Neural crest cell (in vitro differentiated cells): ENCODE measurements around the gene GPER1. TPM values are rescaled to one million over a fixed set of nuclear protein-coding genes. Genes with fewer than 3 reads are reported as not detected.

Source experiments
- DNase-seq: peaks from one replicate; pipeline ENCODE4 v3.0.0; 2021; ENCODE audit warnings: low read depth, mixed read lengths, low spot score
- H3K27ac Mint-ChIP-seq: one replicate; pipeline ENCODE4 v1.8.0; 2021; ENCODE audit warnings: mild to moderate bottlenecking, mixed read lengths; ENCODE audit not compliant: unreplicated experiment
- H3K27me3 Mint-ChIP-seq: 2 replicates; pipeline ENCODE4 v1.8.0; 2021; ENCODE audit warnings: low read depth, mild to moderate bottlenecking, mixed read lengths
- H3K36me3 Mint-ChIP-seq: 2 replicates; pipeline ENCODE4 v1.8.0; 2021; ENCODE audit warnings: low read depth, mild to moderate bottlenecking, mixed read lengths
- H3K4me1 Mint-ChIP-seq: 2 replicates; pipeline ENCODE4 v1.8.0; 2021; ENCODE audit warnings: mixed read lengths
- H3K4me3 Mint-ChIP-seq: one replicate; pipeline ENCODE4 v1.8.0; 2021; ENCODE audit warnings: mild to moderate bottlenecking, mixed read lengths
- H3K9me3 Mint-ChIP-seq: 2 replicates; pipeline ENCODE4 v1.8.0; 2021; ENCODE audit warnings: mixed read lengths
- total RNA-seq: library from RNA; stranded (reverse); gene quantifications from 2 replicates; pipeline ENCODE4 v1.2.1, GENCODE V29; 2021
- TF ChIP-seq, protein P1 (sequence below): fragments of 200-600 bp; sonication (generic); conservative IDR thresholded peaks from 2 replicates; pipeline ENCODE4 v1.5.0; 2021; ENCODE audit warnings: antibody characterized with exemption, mild to moderate bottlenecking

GPER1 gene
- total RNA-seq, 1 donor from 2014 or later = 0.91 TPM

DNA sequence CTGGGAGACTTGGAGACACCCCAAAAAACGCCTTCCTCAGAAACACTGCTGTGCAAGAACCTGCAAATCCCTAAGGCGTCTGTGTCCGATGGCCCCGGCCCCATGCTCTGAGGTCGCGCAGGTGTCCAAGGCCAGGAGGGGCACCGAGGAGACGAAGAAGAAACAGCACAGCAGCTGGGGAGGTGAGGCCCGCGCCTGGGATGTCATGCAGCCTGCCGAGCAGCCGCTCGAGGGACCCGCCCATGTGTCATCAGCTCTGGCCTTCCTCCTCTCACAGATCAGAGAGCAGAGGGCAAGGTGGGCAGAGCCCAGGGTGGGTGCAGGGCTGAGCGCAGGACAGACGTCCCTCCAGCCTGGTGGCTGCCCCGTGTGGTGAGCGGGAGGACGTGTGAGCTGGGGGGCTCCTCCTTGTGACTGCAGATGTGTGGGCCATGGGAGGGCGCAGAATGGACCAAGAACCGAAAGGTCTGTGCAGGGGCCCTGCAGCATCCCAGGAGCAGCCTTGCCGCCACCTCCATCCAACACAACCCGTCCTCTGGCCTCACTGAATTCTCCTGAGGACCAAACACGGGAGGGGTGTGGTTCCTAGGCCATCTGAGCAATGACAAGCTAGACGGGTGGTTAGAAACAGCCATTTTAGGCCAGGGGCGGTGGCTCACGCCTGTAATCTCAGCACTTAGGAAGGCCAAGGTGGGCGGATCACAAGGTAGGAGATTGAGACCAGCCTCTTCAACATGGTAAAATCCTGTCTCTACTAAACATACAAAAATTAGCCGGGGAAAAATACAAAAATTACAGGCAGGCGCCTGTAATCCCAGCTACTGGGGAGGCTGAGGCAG is 13.1 kb upstream of the GPER1 start:
- Mint-ChIP-seq H3K4me1 (peaks cover 15% of the 10 kb centered on the region), H3K27me3 (no peaks in the 10 kb centered on the region), H3K27ac (no peak overlapping the region), H3K4me3 (no peak overlapping the region), H3K9me3 (no peaks in the 10 kb centered on the region), H3K36me3 (no peaks in the 10 kb centered on the region)
- TF ChIP-seq, protein P1, sequence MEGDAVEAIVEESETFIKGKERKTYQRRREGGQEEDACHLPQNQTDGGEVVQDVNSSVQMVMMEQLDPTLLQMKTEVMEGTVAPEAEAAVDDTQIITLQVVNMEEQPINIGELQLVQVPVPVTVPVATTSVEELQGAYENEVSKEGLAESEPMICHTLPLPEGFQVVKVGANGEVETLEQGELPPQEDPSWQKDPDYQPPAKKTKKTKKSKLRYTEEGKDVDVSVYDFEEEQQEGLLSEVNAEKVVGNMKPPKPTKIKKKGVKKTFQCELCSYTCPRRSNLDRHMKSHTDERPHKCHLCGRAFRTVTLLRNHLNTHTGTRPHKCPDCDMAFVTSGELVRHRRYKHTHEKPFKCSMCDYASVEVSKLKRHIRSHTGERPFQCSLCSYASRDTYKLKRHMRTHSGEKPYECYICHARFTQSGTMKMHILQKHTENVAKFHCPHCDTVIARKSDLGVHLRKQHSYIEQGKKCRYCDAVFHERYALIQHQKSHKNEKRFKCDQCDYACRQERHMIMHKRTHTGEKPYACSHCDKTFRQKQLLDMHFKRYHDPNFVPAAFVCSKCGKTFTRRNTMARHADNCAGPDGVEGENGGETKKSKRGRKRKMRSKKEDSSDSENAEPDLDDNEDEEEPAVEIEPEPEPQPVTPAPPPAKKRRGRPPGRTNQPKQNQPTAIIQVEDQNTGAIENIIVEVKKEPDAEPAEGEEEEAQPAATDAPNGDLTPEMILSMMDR = no peak
- no peak for DNase-seq

- DNase-seq = no peak
- no peak overlapping the region for H3K4me3 Mint-ChIP-seq
- TF ChIP-seq, protein P1 = no peak
- no peaks in the 10 kb centered on the region for H3K27me3 Mint-ChIP-seq
- peaks cover 25% of the 10 kb centered on the region for H3K4me1 Mint-ChIP-seq
- no peaks in the 10 kb centered on the region for H3K9me3 Mint-ChIP-seq
- H3K27ac Mint-ChIP-seq = no peak overlapping the region
- H3K36me3 Mint-ChIP-seq = no peaks in the 10 kb centered on the region
These were observed 11.5 kb upstream of the GPER1 start for GRCh38 chr7:1076184-1077072.

DNA sequence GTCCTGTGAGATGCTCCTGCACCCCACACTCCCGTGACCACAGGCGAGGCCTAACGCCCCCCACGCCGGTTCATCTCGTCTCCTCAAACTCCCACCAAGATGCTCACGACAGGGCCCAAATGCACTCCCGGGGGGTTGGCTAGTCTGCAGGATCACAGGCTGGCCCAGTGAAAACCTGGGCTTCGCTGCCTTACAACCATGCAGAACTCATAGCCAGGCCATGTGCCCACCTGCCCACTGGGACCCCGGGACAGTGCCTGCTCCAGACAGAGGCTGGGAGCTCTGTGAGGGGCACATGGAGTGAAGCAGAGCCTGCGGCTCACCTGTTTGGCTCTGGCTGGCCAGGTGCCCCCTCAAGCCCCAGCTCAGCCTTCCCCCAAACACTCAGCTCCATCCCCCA is 9.4 kb upstream of the GPER1 start:
- TF ChIP-seq, protein P1 = no peak
- no peak for DNase-seq
- Mint-ChIP-seq H3K36me3 (no peaks in the 10 kb centered on the region), H3K4me3 (no peak overlapping the region), H3K4me1 (peaks cover 28% of the 10 kb centered on the region), H3K27me3 (no peaks in the 10 kb centered on the region), H3K27ac (peak overlapping the region; percentile 12), H3K9me3 (no peaks in the 10 kb centered on the region)

DNA sequence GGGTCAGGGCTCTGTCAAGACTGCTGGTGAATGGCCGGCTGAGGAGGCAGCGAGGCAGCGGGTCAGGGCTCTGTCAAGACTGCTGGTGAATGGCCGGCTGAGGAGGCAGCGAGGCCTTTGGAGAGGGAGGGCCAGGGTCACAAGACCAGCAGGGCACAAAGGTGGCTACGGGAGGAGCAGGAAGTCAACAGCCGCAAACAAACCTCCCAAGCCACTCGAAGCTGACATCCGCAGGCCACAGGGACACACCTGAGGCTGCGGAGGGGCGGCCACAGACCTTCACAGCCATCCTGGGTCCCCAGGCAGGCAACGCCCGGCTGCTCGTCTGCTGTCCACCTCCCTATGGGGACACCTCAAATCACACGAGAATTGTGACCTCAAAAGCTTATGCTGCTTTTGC is 8.9 kb upstream of the GPER1 start:
- H3K27me3 Mint-ChIP-seq = no peaks in the 10 kb centered on the region
- no peak overlapping the region for H3K27ac Mint-ChIP-seq
- TF ChIP-seq, protein P1 = no peak
- no peaks in the 10 kb centered on the region for H3K9me3 Mint-ChIP-seq
- no peak overlapping the region for H3K4me3 Mint-ChIP-seq
- no peak for DNase-seq
- H3K4me1 Mint-ChIP-seq = peaks cover 28% of the 10 kb centered on the region
- H3K36me3 Mint-ChIP-seq = no peaks in the 10 kb centered on the region

GRCh38 chr7:1079546-1079945 is 8.4 kb upstream of the GPER1 start:
- Mint-ChIP-seq H3K36me3 (no peaks in the 10 kb centered on the region), H3K4me3 (no peak overlapping the region), H3K27me3 (no peaks in the 10 kb centered on the region), H3K9me3 (no peaks in the 10 kb centered on the region), H3K4me1 (peaks cover 27% of the 10 kb centered on the region), H3K27ac (no peak overlapping the region)
- DNase-seq = no peak
- TF ChIP-seq, protein P1 = no peak
